Sigmoid colon (tissue), 7 donors: ENCODE measurements around the gene SHISA6. TPM values are rescaled to one million over a fixed set of nuclear protein-coding genes. Genes with fewer than 3 reads are reported as not detected.

Source experiments
- DNase-seq: peaks from one replicate; pipeline ENCODE4 v3.0.0-alpha.2; 2019
- H3K27ac ChIP-seq, 4 donors: fragments of 200-600 bp; sonication (generic); one replicate each; pipeline ENCODE4 v1.5.1; 2016 to 2019; ENCODE audit warnings: mild to moderate bottlenecking in 1 of 4
- H3K27me3 ChIP-seq, 3 donors: fragments of 200-600 bp; sonication (generic); one replicate each; pipeline ENCODE4 v1.5.1; 2019; ENCODE audit warnings: mild to moderate bottlenecking in 1 of 3
- H3K36me3 ChIP-seq, 4 donors: fragments of 200-600 bp; sonication (generic); one replicate each; pipeline ENCODE4 v1.5.1; 2016 to 2019
- H3K4me1 ChIP-seq, 4 donors: fragments of 200-600 bp; sonication (generic); one replicate each; pipeline ENCODE4 v1.5.1; 2017 to 2019
- H3K4me3 ChIP-seq, 4 donors: fragments of 200-600 bp; sonication (generic); one replicate each; pipeline ENCODE4 v1.5.1; 2017 to 2019; ENCODE audit warnings: mild to moderate bottlenecking in 2 of 4, moderate library complexity in 1 of 4
- H3K9me3 ChIP-seq, 4 donors: fragments of 200-600 bp in 3 of 4; sonication (generic) in 3 of 4; one replicate each; pipeline versions ENCODE4 v1.5.1 to v1.6.1; 2013 to 2019
- CTCF ChIP-seq, 4 experiments: fragments of 450-650 bp in 3 of 4; fragments of 200-600 bp in 1 of 4; IDR thresholded peaks; one replicate each; pipeline ENCODE4 v1.5.1; 2016 to 2019; ENCODE audit warnings: antibody characterized with exemption in 4 of 4, mild to moderate bottlenecking in 3 of 4, moderate library complexity in 2 of 4
- EP300 ChIP-seq, 4 donors: sonication (generic); formaldehyde crosslinking; IDR thresholded peaks; one replicate each; pipeline ENCODE4 v1.6.1; 2017; ENCODE audit warnings: antibody characterized with exemption in 4 of 4
- POLR2A ChIP-seq, 2 donors: fragments of 450-650 bp; IDR thresholded peaks; one replicate each; pipeline ENCODE4 v1.6.1; 2016; ENCODE audit warnings: antibody characterized with exemption in 2 of 2, mild to moderate bottlenecking in 2 of 2, moderate library complexity in 2 of 2
- POLR2AphosphoS5 ChIP-seq, 4 donors: sonication (generic); formaldehyde crosslinking; IDR thresholded peaks; one replicate each; pipeline ENCODE4 v1.6.1; 2017; ENCODE audit warnings: antibody characterized with exemption in 4 of 4
- WGBS, 2 donors: extraction: QIAGEN DNeasy Blood & Tissue Kit; methylation state at CpG; one replicate each; pipeline ENCODE4 v1.1.7; 2013; 5-methylcytosine and 5-hydroxymethylcytosine counted together
- intact Hi-C: fragments of 100-400 bp; cut with DNase I; formaldehyde crosslinking; loops from one replicate; pipeline ENCODE4 v1.15.1; 2023
- polyA plus RNA-seq, 3 donors: library from polyadenylated mRNA; stranded (reverse); fragments of 200-250 nt; gene quantifications; one replicate each; pipeline ENCODE4 v1.2.3, GENCODE V29; 2013
- total RNA-seq, 4 donors: library from RNA; depleted of rRNA; stranded (reverse); fragments of >200 nt; gene quantifications; one replicate each; pipeline ENCODE4 v1.1.0, GENCODE V29; 2016
- donor health status: healthy with polysubstance abuse.
- donor health status: Bipolar disorder and iron deficiency.
- donor health status: healthy.

SHISA6 gene
- total and polyA plus RNA-seq, 7 donors, result under 0.01 to 1.1 (median 0.38) TPM; not detected in 1

DNA sequence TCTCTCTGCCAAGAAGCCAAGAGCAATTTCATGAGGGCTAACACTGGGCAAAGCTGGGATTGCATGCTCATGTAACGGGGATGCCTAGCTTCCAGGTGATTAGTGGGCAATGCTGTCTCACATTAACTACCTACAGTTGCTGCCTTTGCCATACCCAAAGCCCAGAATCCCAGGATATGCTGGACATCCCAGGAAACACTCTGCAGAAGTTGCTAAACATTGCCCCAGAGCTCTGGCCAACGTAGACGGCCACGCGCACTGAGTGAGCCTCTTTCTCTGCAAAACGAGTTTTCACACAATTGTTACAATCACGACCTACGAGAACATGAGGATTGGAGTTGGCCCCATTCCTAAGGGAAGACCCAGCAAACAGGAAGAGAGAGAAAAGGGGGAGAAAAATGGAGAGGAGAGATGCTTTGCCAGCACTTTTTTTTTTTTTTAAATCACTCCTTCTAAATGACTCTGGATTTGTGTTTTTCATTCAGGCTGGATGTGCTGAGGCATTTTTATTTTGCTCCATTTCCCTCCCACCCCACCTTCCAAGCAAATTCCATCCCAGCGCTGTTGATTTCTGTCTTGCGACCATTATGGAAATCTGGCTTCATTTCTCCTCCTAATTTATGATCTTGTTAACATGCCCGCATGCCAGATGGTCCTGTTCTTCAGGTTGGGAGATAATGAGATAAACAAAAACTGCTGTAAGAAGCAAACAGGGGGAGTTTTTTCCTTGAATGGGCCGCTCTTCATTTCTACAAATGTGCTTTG is 244.5 kb downstream of the SHISA6 start:
- TF ChIP-seq EP300 (IDR thresholded peaks at IDR 0.05) (no peak), CTCF (IDR thresholded peaks at IDR 0.05) (no peak), POLR2AphosphoS5 (IDR thresholded peaks at IDR 0.05) (no peak), POLR2A (IDR thresholded peaks at IDR 0.05) (no peak)
- intact Hi-C loops, result no loop called here
- no peak for DNase-seq

DNA sequence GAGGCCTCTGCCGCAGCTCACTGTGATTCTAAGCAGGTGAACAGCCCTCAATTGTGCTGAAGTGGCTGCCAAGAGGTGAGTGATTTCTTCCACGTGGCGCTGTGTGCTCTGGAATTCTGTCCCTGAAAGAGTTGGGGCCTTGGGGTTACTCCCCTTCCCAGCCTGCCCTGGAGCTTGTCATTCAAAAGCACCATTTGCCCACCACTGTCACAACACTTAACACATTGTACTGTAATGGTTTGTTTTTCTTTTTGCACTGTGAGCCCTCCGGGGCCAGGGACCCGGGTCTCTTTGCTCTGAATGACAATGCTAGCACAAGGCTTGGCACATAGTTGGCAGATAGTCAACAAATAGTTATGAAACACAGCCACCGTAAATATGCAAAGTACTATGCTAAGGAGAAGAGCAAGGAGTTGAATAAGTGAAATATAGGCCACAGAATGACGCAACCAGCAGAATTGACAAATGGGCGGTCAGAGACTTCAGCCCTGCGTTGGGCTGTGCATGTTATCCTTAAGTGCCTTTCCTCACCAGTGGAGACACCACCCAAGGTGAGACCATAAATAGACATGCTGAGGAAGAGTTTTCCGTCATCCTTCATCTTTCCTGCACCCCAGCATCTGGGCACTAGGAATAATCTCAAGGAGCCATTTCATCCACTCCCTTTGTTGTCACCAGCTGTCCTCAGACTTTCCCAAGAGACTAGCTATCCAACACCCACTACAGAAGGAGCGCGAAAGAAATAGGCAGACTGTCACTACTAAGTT is 245.3 kb downstream of the SHISA6 start:
- 63 to 79% methylated on average over 12 of the region's 12 CpGs for WGBS, 2 donors
- no peak overlapping the region for H3K4me3 ChIP-seq
- intact Hi-C loops, result no loop called here
- no peaks in the 10 kb centered on the region for H3K9me3 ChIP-seq
- H3K4me1 ChIP-seq, result peaks cover 0 to 17% (median 12%) of the 10 kb centered on the region in 4 donors
- H3K27ac ChIP-seq, result no peak overlapping the region
- H3K36me3 ChIP-seq, result no peaks in the 10 kb centered on the region
- TF ChIP-seq EP300 (IDR thresholded peaks at IDR 0.05) (no peak), POLR2A (IDR thresholded peaks at IDR 0.05) (no peak), CTCF (IDR thresholded peaks at IDR 0.05) (no peak)
- no peaks in the 10 kb centered on the region for H3K27me3 ChIP-seq
- DNase-seq, result no peak

More for the DNA sequence above, 244.5 kb downstream of the SHISA6 start:
- peaks cover 0 to 17% (median 12%) of the 10 kb centered on the region in 4 donors for H3K4me1 ChIP-seq
- no peaks in the 10 kb centered on the region for H3K36me3 ChIP-seq
- no peaks in the 10 kb centered on the region for H3K9me3 ChIP-seq
- no peaks in the 10 kb centered on the region for H3K27me3 ChIP-seq
- 69 to 82% methylated on average over 12 of the region's 12 CpGs for WGBS, 2 donors
- H3K4me3 ChIP-seq, result no peak overlapping the region
- H3K27ac ChIP-seq, result no peak overlapping the region

GRCh38 chr17:11486868-11487310 is 245.9 kb downstream of the SHISA6 start:
- no peak for TF ChIP-seq POLR2AphosphoS5 (IDR thresholded peaks at IDR 0.05)
- no peak for TF ChIP-seq CTCF (IDR thresholded peaks at IDR 0.05)
- WGBS, 2 donors, result 85 to 89% methylated on average over 9 of the region's 9 CpGs
- no peaks in the 10 kb centered on the region for H3K36me3 ChIP-seq
- no peak overlapping the region for H3K27ac ChIP-seq
- intact Hi-C loops, result no loop called here
- H3K9me3 ChIP-seq, result no peaks in the 10 kb centered on the region
- DNase-seq, result no peak
- H3K4me3 ChIP-seq, result no peak overlapping the region
- H3K27me3 ChIP-seq, result no peaks in the 10 kb centered on the region
- peaks cover 0 to 17% (median 12%) of the 10 kb centered on the region in 4 donors for H3K4me1 ChIP-seq

DNA sequence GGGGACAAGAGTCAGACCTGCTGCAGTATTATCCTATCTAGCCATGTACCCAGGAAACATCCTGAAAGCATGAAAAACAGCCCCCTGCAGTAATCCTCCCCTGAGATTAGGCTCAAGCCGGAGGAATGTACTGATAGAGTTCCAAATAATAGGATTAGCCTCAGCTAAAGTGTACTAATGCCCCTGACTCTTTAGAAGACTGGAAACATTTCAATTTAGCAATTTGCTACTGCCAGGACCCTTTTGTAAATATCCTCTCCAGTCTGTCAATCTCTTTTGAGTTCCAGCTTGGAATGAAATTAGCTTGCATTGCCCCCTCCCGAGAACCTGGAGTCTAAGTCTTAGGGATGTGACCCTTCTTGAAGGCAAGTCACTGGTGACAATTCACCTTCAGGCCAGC is 246.5 kb downstream of the SHISA6 start:
- DNase-seq, result no peak
- H3K27me3 ChIP-seq, result no peaks in the 10 kb centered on the region
- no peaks in the 10 kb centered on the region for H3K9me3 ChIP-seq
- TF ChIP-seq EP300 (IDR thresholded peaks at IDR 0.05), result no peak
- peaks cover 0 to 17% (median 12%) of the 10 kb centered on the region in 4 donors for H3K4me1 ChIP-seq
- H3K36me3 ChIP-seq, result no peaks in the 10 kb centered on the region
- H3K4me3 ChIP-seq, result no peak overlapping the region
- no peak overlapping the region for H3K27ac ChIP-seq
- intact Hi-C loops, result no loop called here
- WGBS, 2 donors, result 67 to 84% methylated on average over 2 of the region's 2 CpGs

DNA sequence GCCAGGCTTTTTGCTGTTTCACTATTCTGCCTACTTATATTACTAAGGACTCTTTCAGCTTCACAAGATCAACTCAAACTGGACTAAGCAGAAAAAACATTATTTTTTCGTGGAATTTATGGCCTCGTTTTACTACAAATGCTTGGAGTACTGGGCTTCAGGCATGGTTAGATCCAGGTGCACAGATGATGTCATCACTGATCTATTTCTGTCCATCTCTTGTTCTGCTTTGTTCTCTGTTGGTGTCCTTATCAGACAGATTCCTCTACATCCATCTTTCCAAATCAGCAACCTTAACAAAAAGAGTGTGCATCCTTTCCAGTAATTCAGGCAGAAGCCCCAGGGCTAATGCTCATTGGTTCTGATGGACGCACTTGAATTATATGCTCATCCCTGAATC is 247.4 kb downstream of the SHISA6 start:
- TF ChIP-seq CTCF (IDR thresholded peaks at IDR 0.05), result no peak
- no peak for TF ChIP-seq EP300 (IDR thresholded peaks at IDR 0.05)
- no peak for TF ChIP-seq POLR2AphosphoS5 (IDR thresholded peaks at IDR 0.05)
- no peak for TF ChIP-seq POLR2A (IDR thresholded peaks at IDR 0.05)
- peaks cover 0 to 17% (median 12%) of the 10 kb centered on the region in 4 donors for H3K4me1 ChIP-seq
- WGBS, 2 donors, result 84 to 85% methylated on average over 3 of the region's 3 CpGs
- DNase-seq, result no peak
- no peaks in the 10 kb centered on the region for H3K9me3 ChIP-seq
- no peak overlapping the region for H3K27ac ChIP-seq
- no peaks in the 10 kb centered on the region for H3K27me3 ChIP-seq
- no peaks in the 10 kb centered on the region for H3K36me3 ChIP-seq
- no peak overlapping the region for H3K4me3 ChIP-seq
- intact Hi-C loops, result no loop called here
